HEK293 (cell line): Measurements from ENCODE around the gene COPG2.

Experiments used
- CTCF ChIA-PET: fragments of 350-600 bp; formaldehyde crosslinking; extraction: SDS; loops from one replicate; lab custom pipeline; 2021; ENCODE audit warnings: antibody characterized with exemption; lab: Yijun Ruan, JAX
- POLR2A ChIA-PET: fragments of 300-600 bp; formaldehyde crosslinking; extraction: SDS; loops from one replicate; lab custom pipeline; 2020; ENCODE audit warnings: antibody characterized with exemption, inconsistent platforms; lab: Yijun Ruan, JAX
- H3K27ac ChIP-seq: fragments of 200-500 bp; sonication (Bioruptor generic); 2 replicates; pipeline ENCODE4 v1.5.1; 2014; ENCODE audit warnings: low read depth, low read length, control low read depth, inconsistent platforms; ENCODE audit errors: extremely low read depth
- H3K36me3 ChIP-seq, 2 experiments: fragments of 200-500 bp in 1 of 2; sonication (Bioruptor generic) in 1 of 2; 1 replicate in 1 of 2; 2 replicates in 1 of 2; pipeline ENCODE4 v1.5.1; 2014 to 2017; ENCODE audit warnings: inconsistent platforms in 2 of 2, low read length in 2 of 2; ENCODE audit not compliant: control insufficient read depth in 2 of 2, insufficient read depth in 1 of 2
- H3K4me1 ChIP-seq: fragments of 200-500 bp; sonication (Bioruptor generic); 2 replicates; pipeline ENCODE4 v1.5.1; 2014; ENCODE audit warnings: mild to moderate bottlenecking, low read length, inconsistent platforms; ENCODE audit not compliant: control insufficient read depth, insufficient read depth
- H3K4me3 ChIP-seq: 2 replicates; pipeline ENCODE4 v1.5.1; 2011; ENCODE audit warnings: low read depth, mild to moderate bottlenecking, control low read depth, low read length, moderate library complexity
- H3K9me3 ChIP-seq: fragments of 200-500 bp; sonication (Bioruptor generic); 2 replicates; pipeline ENCODE4 v1.5.1; 2014; ENCODE audit warnings: low read depth, low read length, inconsistent platforms; ENCODE audit not compliant: control insufficient read depth, insufficient read depth
- MZF1 ChIP-seq: fragments of 450-650 bp; formaldehyde crosslinking; IDR thresholded peaks from 2 replicates; pipeline ENCODE4 v1.5.1; 2017; ENCODE audit warnings: missing biosample characterization, missing genetic modification characterization, borderline replicate concordance
- PRDM1 ChIP-seq: fragments of 450-650 bp; formaldehyde crosslinking; IDR thresholded peaks from 2 replicates; pipeline ENCODE4; 2016; ENCODE audit warnings: missing biosample characterization, missing genetic modification characterization
- SP2 ChIP-seq: fragments of 450-650 bp; formaldehyde crosslinking; IDR thresholded peaks from 2 replicates; pipeline ENCODE4 v1.5.1; 2016; ENCODE audit warnings: missing biosample characterization, missing genetic modification characterization
- ZBTB17 ChIP-seq: fragments of 450-650 bp; formaldehyde crosslinking; IDR thresholded peaks from 2 replicates; pipeline ENCODE4 v1.5.1; 2016; ENCODE audit warnings: missing biosample characterization, missing genetic modification characterization
- ZIC2 ChIP-seq: fragments of 450-650 bp; formaldehyde crosslinking; IDR thresholded peaks from 2 replicates; pipeline ENCODE4 v1.5.1; 2016; ENCODE audit warnings: missing biosample characterization, missing genetic modification characterization
- ZNF266 ChIP-seq: fragments of 450-650 bp; formaldehyde crosslinking; IDR thresholded peaks from 2 replicates; pipeline ENCODE4 v1.5.1; 2016; ENCODE audit warnings: missing biosample characterization, missing genetic modification characterization, low read depth
- ZNF311 ChIP-seq: fragments of 450-650 bp; formaldehyde crosslinking; IDR thresholded peaks from 2 replicates; pipeline ENCODE4 v1.5.1; 2017; ENCODE audit warnings: missing biosample characterization, missing genetic modification characterization, borderline replicate concordance
- ZNF37A ChIP-seq: fragments of 450-650 bp; IDR thresholded peaks from 2 replicates; pipeline ENCODE4 v1.5.1; 2018; ENCODE audit warnings: missing biosample characterization, missing genetic modification characterization
- ZNF501 ChIP-seq: fragments of 450-650 bp; formaldehyde crosslinking; IDR thresholded peaks from 2 replicates; pipeline ENCODE4 v1.5.1; 2016; ENCODE audit warnings: missing biosample characterization, missing genetic modification characterization
- ZNF544 ChIP-seq: fragments of 450-650 bp; formaldehyde crosslinking; IDR thresholded peaks from 2 replicates; pipeline ENCODE4 v1.5.0; 2017; ENCODE audit warnings: missing biosample characterization, missing genetic modification characterization
- ZNF548 ChIP-seq: fragments of 450-650 bp; formaldehyde crosslinking; IDR thresholded peaks from 2 replicates; pipeline ENCODE4 v1.5.1; 2016; ENCODE audit warnings: missing biosample characterization, missing genetic modification characterization
- ZNF560 ChIP-seq: fragments of 450-650 bp; formaldehyde crosslinking; IDR thresholded peaks from 2 replicates; pipeline ENCODE4 v1.5.1; 2017; ENCODE audit warnings: missing biosample characterization, missing genetic modification characterization, borderline replicate concordance
- ZNF626 ChIP-seq: fragments of 450-650 bp; sonication (Bioruptor Pico); formaldehyde crosslinking; IDR thresholded peaks from 2 replicates; pipeline ENCODE4 v1.5.1; 2018; ENCODE audit warnings: missing biosample characterization, missing genetic modification characterization, inconsistent platforms
- ZNF707 ChIP-seq: fragments of 450-650 bp; formaldehyde crosslinking; IDR thresholded peaks from 2 replicates; pipeline ENCODE4 v1.5.1; 2016; ENCODE audit warnings: missing biosample characterization, missing genetic modification characterization
- TF ChIP-seq, protein P1 (sequence below): fragments of 450-650 bp; formaldehyde crosslinking; IDR thresholded peaks from 2 replicates; pipeline ENCODE4 v1.5.1; 2016; ENCODE audit warnings: missing biosample characterization, missing genetic modification characterization
- TF ChIP-seq, protein P2 (sequence below): fragments of 450-650 bp; IDR thresholded peaks from 2 replicates; pipeline ENCODE4 v1.5.1; 2018; ENCODE audit warnings: missing biosample characterization, mild to moderate bottlenecking, missing genetic modification characterization
- TF ChIP-seq, protein P3 (sequence below): fragments of 450-650 bp; formaldehyde crosslinking; IDR thresholded peaks from 2 replicates; pipeline ENCODE4 v1.5.1; 2016; ENCODE audit warnings: missing biosample characterization, missing genetic modification characterization, low read depth
- TF ChIP-seq, protein P4 (sequence below): fragments of 450-650 bp; formaldehyde crosslinking; IDR thresholded peaks from 2 replicates; pipeline ENCODE4 v1.5.0; 2017; ENCODE audit warnings: missing biosample characterization, missing genetic modification characterization, borderline replicate concordance

COPG2 gene

DNA sequence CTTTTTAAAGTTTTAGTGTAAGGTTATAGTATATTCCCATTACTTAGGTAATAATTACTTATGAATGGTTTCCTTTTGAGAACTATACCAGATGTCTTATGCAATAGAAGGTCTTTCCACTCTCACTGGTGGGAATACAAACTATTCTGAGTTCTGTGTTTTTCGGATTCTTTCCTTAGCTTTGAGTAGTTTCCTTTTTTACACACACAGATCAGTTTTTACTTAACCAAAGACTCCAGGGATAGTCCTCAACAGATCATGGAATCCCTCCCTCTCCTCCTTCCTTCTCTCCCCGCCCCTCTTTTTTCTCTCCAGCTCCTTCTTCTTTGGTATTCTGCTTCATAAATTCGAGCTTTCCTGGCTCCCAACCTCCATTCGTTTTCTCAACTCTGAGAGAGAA is 13.3 kb downstream of the COPG2 start:
- Histone ChIP-seq H3K4me3 (no peak overlapping the region), H3K4me1 (peaks cover 4% of the 10 kb centered on the region; the same call in 1 of the 2 replicates), H3K36me3 (peaks cover 4 to 25% of the 10 kb centered on the region in 2 experiments), H3K27ac (no peak overlapping the region), H3K9me3 (no peaks in the 10 kb centered on the region)
- CTCF ChIA-PET, result no interaction called here
- no peak for TF ChIP-seq ZNF707
- TF ChIP-seq ZNF37A, result no peak
- POLR2A ChIA-PET, result no interaction called here

DNA sequence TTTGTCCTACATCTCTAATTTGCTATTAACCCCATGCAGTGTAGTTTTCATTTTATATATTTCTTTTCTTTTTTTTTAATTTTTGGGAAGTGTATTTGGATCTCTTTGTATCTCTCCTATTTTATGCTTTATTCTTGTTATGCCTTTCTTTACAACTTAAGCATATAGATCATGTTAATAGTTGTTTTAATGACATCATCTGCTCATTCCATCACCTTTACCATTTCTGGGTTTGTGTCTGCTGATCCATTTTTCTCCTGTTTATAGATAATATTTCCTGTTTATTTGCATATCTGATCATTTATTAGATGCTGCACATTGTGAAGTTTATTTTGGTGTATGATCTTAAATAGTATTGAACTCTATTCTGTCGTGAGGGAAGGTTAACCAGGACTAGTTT is 13.7 kb downstream of the COPG2 start:
- POLR2A ChIA-PET, result no interaction called here
- H3K27ac ChIP-seq, result no peak overlapping the region
- CTCF ChIA-PET, result no interaction called here

DNA sequence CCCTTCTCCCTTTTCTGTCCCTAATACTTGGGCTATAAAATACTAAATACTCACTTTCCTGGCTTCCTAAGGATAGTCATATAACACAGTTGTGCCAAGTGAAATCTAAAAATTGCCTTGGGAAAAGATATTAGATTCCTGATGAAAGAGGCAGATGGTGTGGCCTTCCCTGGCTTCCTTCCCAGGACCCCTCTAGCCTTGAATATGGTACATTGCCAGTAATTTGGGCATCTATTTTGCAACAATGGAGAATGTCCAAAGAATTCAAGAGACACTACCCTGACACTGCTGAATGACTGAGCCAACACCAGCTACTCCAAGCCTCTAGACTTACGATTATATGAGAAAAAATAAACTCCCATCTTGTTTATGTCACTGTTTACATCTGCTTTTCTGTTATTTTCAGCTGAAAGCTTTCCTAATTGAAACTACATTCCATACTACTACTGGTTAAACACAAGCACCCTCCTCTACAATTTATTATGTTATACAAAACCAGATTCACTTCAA is 17.9 kb downstream of the COPG2 start:
- CTCF ChIA-PET, result no interaction called here
- POLR2A ChIA-PET, result no interaction called here
- Histone ChIP-seq H3K4me1 (peaks cover 4% of the 10 kb centered on the region; the same call in 1 of the 2 replicates), H3K9me3 (no peaks in the 10 kb centered on the region), H3K36me3 (peaks cover 12 to 13% of the 10 kb centered on the region in 2 experiments; a peak in 2 of 3 replicates), H3K27ac (no peak overlapping the region), H3K4me3 (no peak overlapping the region)
- TF ChIP-seq ZNF544 (no peak), ZIC2 (tag by site-specific recombination) (no peak), MZF1 (tag by site-specific recombination) (no peak), ZNF311 (tag by site-specific recombination) (no peak), ZNF548 (tag by site-specific recombination) (no peak)
- TF ChIP-seq, protein P1, sequence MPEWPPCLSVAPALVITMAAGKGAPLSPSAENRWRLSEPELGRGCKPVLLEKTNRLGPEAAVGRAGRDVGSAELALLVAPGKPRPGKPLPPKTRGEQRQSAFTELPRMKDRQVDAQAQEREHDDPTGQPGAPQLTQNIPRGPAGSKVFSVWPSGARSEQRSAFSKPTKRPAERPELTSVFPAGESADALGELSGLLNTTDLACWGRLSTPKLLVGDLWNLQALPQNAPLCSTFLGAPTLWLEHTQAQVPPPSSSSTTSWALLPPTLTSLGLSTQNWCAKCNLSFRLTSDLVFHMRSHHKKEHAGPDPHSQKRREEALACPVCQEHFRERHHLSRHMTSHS, result no peak

More for the DNA sequence above, 13.7 kb downstream of the COPG2 start:
- H3K4me1 ChIP-seq, result peaks cover 4% of the 10 kb centered on the region; the same call in 1 of the 2 replicates
- H3K36me3 ChIP-seq, result peaks cover 4 to 25% of the 10 kb centered on the region in 2 experiments
- H3K4me3 ChIP-seq, result no peak overlapping the region
- no peaks in the 10 kb centered on the region for H3K9me3 ChIP-seq
- TF ChIP-seq, protein P2, sequence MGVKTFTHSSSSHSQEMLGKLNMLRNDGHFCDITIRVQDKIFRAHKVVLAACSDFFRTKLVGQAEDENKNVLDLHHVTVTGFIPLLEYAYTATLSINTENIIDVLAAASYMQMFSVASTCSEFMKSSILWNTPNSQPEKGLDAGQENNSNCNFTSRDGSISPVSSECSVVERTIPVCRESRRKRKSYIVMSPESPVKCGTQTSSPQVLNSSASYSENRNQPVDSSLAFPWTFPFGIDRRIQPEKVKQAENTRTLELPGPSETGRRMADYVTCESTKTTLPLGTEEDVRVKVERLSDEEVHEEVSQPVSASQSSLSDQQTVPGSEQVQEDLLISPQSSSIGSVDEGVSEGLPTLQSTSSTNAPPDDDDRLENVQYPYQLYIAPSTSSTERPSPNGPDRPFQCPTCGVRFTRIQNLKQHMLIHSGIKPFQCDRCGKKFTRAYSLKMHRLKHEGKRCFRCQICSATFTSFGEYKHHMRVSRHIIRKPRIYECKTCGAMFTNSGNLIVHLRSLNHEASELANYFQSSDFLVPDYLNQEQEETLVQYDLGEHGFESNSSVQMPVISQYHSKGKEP (tag by site-specific recombination), result no peak
- TF ChIP-seq, protein P3, sequence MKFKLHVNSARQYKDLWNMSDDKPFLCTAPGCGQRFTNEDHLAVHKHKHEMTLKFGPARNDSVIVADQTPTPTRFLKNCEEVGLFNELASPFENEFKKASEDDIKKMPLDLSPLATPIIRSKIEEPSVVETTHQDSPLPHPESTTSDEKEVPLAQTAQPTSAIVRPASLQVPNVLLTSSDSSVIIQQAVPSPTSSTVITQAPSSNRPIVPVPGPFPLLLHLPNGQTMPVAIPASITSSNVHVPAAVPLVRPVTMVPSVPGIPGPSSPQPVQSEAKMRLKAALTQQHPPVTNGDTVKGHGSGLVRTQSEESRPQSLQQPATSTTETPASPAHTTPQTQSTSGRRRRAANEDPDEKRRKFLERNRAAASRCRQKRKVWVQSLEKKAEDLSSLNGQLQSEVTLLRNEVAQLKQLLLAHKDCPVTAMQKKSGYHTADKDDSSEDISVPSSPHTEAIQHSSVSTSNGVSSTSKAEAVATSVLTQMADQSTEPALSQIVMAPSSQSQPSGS (tag by site-specific recombination), result peak; percentile 79

DNA sequence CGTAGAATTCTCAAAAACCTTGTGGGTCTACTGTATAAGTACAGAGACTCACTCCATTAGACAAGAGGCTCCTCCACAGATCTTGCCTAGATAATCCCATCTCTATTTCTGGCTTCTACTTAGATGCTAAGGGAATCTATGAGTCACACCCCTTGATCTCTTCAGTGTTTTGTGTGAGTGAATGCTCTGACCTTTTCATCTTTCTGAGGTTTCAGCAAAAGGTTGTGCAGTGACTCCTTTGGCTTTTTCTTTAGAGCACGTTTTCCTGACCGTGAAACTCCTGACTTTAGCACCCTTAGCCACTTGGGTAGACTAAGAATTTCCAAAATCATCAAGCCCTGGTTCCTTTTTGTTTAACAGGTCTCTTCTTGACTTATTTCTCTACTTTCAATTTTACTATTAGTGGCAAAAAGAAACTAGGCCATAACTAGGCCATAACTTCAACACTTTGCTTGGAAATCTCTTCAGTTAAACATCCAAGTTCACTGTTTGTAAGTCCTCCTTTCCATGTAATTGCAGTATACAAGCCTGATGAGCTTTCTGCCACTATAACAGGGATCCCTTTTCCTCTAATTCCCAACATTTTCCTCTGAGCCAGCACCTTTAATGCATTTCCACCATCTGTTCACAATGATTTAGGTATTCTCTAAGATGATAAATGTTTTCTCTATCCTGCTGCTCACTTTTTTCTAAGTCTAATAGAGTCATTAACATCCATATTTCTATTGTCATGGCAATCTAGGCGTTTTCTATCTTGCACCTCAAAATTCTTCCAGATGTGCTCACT is 19.4 kb downstream of the COPG2 start:
- Histone ChIP-seq H3K27ac (no peak overlapping the region), H3K9me3 (no peaks in the 10 kb centered on the region), H3K36me3 (peaks cover 12 to 13% of the 10 kb centered on the region in 2 experiments; a peak in 2 of 3 replicates), H3K4me3 (no peak overlapping the region), H3K4me1 (no peaks in the 10 kb centered on the region)
- ChIA-PET POLR2A (no interaction called here), CTCF (no interaction called here)
- TF ChIP-seq SP2 (tag by site-specific recombination), result no peak
- TF ChIP-seq ZNF501 (tag by site-specific recombination), result no peak
- TF ChIP-seq PRDM1 (tag by site-specific recombination), result no peak
- TF ChIP-seq ZNF707, result no peak
- TF ChIP-seq, protein P4, sequence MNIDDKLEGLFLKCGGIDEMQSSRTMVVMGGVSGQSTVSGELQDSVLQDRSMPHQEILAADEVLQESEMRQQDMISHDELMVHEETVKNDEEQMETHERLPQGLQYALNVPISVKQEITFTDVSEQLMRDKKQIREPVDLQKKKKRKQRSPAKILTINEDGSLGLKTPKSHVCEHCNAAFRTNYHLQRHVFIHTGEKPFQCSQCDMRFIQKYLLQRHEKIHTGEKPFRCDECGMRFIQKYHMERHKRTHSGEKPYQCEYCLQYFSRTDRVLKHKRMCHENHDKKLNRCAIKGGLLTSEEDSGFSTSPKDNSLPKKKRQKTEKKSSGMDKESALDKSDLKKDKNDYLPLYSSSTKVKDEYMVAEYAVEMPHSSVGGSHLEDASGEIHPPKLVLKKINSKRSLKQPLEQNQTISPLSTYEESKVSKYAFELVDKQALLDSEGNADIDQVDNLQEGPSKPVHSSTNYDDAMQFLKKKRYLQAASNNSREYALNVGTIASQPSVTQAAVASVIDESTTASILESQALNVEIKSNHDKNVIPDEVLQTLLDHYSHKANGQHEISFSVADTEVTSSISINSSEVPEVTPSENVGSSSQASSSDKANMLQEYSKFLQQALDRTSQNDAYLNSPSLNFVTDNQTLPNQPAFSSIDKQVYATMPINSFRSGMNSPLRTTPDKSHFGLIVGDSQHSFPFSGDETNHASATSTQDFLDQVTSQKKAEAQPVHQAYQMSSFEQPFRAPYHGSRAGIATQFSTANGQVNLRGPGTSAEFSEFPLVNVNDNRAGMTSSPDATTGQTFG (tag by site-specific recombination), result no peak
- no peak for TF ChIP-seq ZBTB17 (tag by site-specific recombination)
- no peak for TF ChIP-seq ZNF626 (tag by site-specific recombination)
- TF ChIP-seq ZNF560 (tag by site-specific recombination), result no peak
- TF ChIP-seq ZNF266 (tag by site-specific recombination), result no peak
